MCF 10A (cell line): ENCODE data around the gene AKAP13. TPM values are rescaled to one million over a fixed set of nuclear protein-coding genes. Genes with fewer than 3 reads are reported as not detected.

Experiments
- BruUV-seq: library from RNA; stranded (reverse); fragments of 400-500 nt; replicated peaks from 2 replicates; lab custom pipeline; 2021; lab: Mats Ljungman, UMichigan
- CTCF ChIA-PET: fragments of 300-600 bp; sonication (Branson Sonifier 250); formaldehyde crosslinking; extraction: SDS; loops from one replicate; lab custom pipeline; 2021; ENCODE audit warnings: antibody characterized with exemption, inconsistent platforms; lab: Yijun Ruan, JAX
- POLR2A ChIA-PET: fragments of 300-600, 350-650 bp; sonication (Branson Sonifier 250); formaldehyde crosslinking; extraction: SDS; loops from one replicate; lab custom pipeline; 2020; ENCODE audit warnings: antibody characterized with exemption, inconsistent platforms; lab: Yijun Ruan, JAX
- DNase-seq: peaks from one replicate; pipeline ENCODE4 v3.0.0-alpha.2; 2018; ENCODE audit not compliant: unreplicated experiment
- H3K27ac Mint-ChIP-seq: one replicate; pipeline ENCODE4 v1.8.0; 2022; ENCODE audit warnings: mild to moderate bottlenecking, low read depth, mixed read lengths; ENCODE audit not compliant: unreplicated experiment
- H3K27me3 Mint-ChIP-seq: one replicate; pipeline ENCODE4 v1.8.0; 2022; ENCODE audit warnings: mixed read lengths; ENCODE audit not compliant: insufficient read depth, unreplicated experiment
- H3K36me3 Mint-ChIP-seq: one replicate; pipeline ENCODE4 v1.8.0; 2022; ENCODE audit warnings: mild to moderate bottlenecking, moderate library complexity, mixed read lengths; ENCODE audit not compliant: insufficient read depth, unreplicated experiment
- H3K4me1 Mint-ChIP-seq: one replicate; pipeline ENCODE4 v1.8.0; 2022; ENCODE audit warnings: mixed read lengths; ENCODE audit not compliant: insufficient read depth, unreplicated experiment
- H3K4me3 Mint-ChIP-seq: one replicate; pipeline ENCODE4 v1.8.0; 2022; ENCODE audit warnings: mild to moderate bottlenecking, moderate library complexity, mixed read lengths; ENCODE audit not compliant: unreplicated experiment
- H3K9me3 Mint-ChIP-seq: one replicate; pipeline ENCODE4 v1.8.0; 2022; ENCODE audit warnings: mixed read lengths; ENCODE audit not compliant: unreplicated experiment
- CTCF ChIP-seq: fragments of 200-600 bp; IDR thresholded peaks from one replicate; pipeline ENCODE4 v1.8.0; 2022; ENCODE audit warnings: antibody characterized with exemption, mild to moderate bottlenecking; ENCODE audit not compliant: unreplicated experiment
- intact Hi-C: fragments of 100-400 bp; cut with micrococcal nuclease; formaldehyde crosslinking; loops from 2 replicates; pipeline ENCODE4 v1.14.1; 2022
- total RNA-seq: library from RNA; stranded (reverse); gene quantifications from 2 replicates; pipeline ENCODE4 v1.2.3, GENCODE V29; 2022

Gene AKAP13
- total RNA-seq, 1 experiment from 2014 or later, result 65.7 TPM

- Mint-ChIP-seq H3K27me3 (no peaks in the 10 kb centered on the region), H3K9me3 (no peaks in the 10 kb centered on the region), H3K4me1 (peaks cover 17% of the 10 kb centered on the region), H3K36me3 (peaks cover 6% of the 10 kb centered on the region), H3K4me3 (no peak overlapping the region), H3K27ac (no peak overlapping the region)
- ChIA-PET POLR2A (interaction anchor here (0.8 kb wide), 1 partner anchor 21 kb away, joined by 4 read pairs; no protein-coding TSS in a partner anchor), CTCF (interaction anchor here (1.0 to 1.1 kb wide), 2 partner anchors 20 to 80 kb away, joined by 3 to 4 read pairs; no protein-coding TSS in a partner anchor)
- TF ChIP-seq CTCF, result peak; percentile 6
- BruUV-seq, result no TSS peak
- intact Hi-C loops, result no loop called here
- no peak for DNase-seq
Measured at GRCh38 chr15:85760531-85761371, 380.3 kb downstream of the AKAP13 start.

- H3K36me3 Mint-ChIP-seq, result no peaks in the 10 kb centered on the region
- no peaks in the 10 kb centered on the region for H3K9me3 Mint-ChIP-seq
- H3K4me1 Mint-ChIP-seq, result peaks cover 17% of the 10 kb centered on the region
- no peak overlapping the region for H3K4me3 Mint-ChIP-seq
- no peak for DNase-seq
- H3K27me3 Mint-ChIP-seq, result no peaks in the 10 kb centered on the region
- no peak overlapping the region for H3K27ac Mint-ChIP-seq
- POLR2A ChIA-PET, result no interaction called here
- intact Hi-C loops, result no loop called here
- no peak for TF ChIP-seq CTCF
- no TSS peak for BruUV-seq
- CTCF ChIA-PET, result interaction anchor here (0.6 to 1.0 kb wide), 2 partner anchors 32 to 79 kb away, joined by 3 to 4 read pairs; no protein-coding TSS in a partner anchor
Measured at GRCh38 chr15:85761635-85762034, 381.2 kb downstream of the AKAP13 start.

- CTCF ChIA-PET, result interaction anchor here (0.6 kb wide), 1 partner anchor 32 kb away, joined by 3 read pairs; no protein-coding TSS in a partner anchor
- Mint-ChIP-seq H3K9me3 (no peaks in the 10 kb centered on the region), H3K27ac (no peak overlapping the region)
Measured at GRCh38 chr15:85762039-85762755, 381.8 kb downstream of the AKAP13 start.

More at GRCh38 chr15:85762039-85762755, 381.8 kb downstream of the AKAP13 start:
- Mint-ChIP-seq H3K36me3 (peaks cover under 1% of the 10 kb centered on the region), H3K4me1 (peaks cover 17% of the 10 kb centered on the region), H3K27me3 (no peaks in the 10 kb centered on the region), H3K4me3 (no peak overlapping the region)
- intact Hi-C loops, result no loop called here
- no peak for DNase-seq
- POLR2A ChIA-PET, result no interaction called here
- no peak for TF ChIP-seq CTCF
- no TSS peak for BruUV-seq
